HG03558 (cell line): ENCODE results near the gene MRPL43.
"Not testable (repeated sequence)": the region's sequence is repeated elsewhere in the genome, so short reads cannot be mapped to it uniquely, and the experiment has no call there.

Experiments used
- ATAC-seq: cut with Tn5 transposase; IDR thresholded peaks from one replicate; pipeline ENCODE4 v1.9.1; 2021; ENCODE audit warnings: moderate number of reproducible peaks; ENCODE audit not compliant: unreplicated experiment; ENCODE audit errors: extremely low read depth

Gene MRPL43

GRCh38 chr10:100984672-100985177 lies 2.6 kb downstream of the MRPL43 start:
- ATAC-seq = no peak

DNA sequence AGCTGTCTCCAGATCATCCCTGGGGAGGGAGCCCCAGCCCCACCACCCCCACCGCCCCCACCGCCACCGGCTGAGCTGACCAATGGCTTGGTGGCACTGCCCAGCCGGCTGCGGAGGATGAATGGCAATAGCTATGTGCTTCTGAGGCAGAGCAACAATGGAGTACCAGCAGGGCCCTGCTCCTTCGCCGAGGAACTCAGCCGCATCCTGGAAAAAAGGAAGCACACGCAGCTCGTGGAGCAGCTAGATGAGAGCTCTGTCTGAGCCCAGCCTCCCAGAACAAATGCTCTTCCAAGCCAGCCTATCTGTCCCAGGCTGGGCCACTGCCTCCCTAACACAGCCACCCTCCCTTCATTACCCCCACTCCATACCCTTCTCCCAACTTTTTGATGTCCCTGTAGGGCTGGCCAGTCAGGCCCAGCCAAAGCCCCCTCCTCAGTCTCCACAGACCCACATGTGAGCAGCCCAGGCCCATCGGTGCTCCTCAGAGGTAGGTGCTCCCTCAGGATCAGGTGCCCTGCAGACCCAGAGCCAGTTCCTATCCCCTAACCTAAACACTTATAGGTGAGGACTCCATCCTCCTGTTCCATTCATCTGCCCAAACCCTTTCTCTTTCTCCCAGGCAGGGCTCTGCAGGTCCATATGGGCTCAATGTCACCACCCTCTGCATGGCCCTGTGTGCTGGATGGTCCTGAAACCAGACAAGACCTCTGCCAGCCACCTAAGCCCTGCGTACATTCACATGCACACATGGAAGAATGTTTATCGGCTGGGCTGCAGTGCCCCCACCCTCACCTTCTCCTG lies 3.2 kb downstream of the MRPL43 start:
- no peak for ATAC-seq

GRCh38 chr10:100982916-100983830 lies 4.1 kb downstream of the MRPL43 start:
- no peak for ATAC-seq

DNA sequence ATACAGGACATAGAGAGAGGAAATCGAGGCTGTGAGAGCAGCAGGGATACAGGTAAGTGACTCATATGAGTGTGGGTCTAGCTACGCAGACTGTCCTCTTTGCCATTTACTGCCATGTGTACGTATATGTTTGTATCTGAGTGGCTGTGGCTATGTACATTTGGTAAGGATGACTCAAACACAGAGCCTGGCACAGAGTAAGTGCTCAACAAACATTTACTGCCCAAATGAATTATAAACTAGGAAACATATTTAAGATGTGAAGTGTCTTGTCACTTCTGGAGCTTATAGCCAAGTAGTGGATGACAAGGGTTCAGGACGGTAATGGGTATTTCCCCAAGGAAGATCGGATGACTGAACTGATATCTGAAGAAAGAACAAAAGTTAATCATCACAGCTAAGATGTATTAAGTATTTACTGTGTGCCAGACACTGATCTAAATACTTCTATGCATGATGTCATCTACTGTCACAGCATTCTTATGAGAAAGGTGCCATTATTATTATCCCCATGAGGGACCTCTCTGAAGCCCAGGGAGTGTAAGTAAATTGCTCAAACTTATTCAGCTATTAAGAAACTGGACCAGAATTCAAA lies 6.0 kb downstream of the MRPL43 start:
- ATAC-seq = no peak

DNA sequence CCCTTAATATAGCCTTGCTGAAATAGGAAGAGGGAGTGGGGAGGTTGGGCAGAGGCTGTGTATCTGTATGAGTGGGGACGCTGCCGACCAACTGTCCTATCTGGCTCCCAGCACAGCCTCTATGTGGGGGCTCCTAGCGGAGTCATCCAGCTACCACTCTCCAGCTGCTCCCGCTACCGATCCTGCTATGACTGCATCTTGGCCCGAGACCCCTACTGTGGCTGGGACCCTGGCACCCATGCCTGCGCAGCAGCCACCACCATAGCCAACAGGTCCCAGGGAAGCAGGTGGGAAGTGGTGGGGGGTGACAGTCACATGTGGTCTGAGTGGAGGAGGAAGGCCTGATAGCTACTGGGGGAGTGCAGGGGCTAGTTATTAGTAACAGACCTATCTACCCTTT lies 6.6 kb downstream of the MRPL43 start:
- no peak for ATAC-seq

DNA sequence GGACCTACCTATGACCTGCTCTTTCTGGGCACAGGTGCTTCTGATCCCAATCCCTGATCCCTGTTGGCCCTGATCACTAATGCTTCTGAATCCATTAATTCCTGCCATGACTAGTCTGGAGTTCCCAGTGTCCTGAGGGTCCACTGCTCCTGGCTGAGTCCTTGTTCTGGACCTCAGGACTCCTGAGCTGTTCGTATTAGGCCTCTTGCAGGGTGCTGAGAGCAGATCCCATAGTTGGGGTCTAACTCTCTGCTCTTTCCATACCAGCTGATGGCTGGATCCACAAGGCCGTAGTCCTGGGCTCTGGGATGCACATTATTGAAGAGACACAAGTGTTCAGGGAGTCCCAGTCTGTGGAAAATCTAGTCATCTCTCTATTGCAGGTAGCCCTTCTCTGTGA lies 7.0 kb downstream of the MRPL43 start:
- ATAC-seq = no peak

GRCh38 chr10:100979791-100980272 lies 7.5 kb downstream of the MRPL43 start:
- ATAC-seq = no peak

- ATAC-seq = no peak
These were observed 8.4 kb downstream of the MRPL43 start for GRCh38 chr10:100978901-100979195.

DNA sequence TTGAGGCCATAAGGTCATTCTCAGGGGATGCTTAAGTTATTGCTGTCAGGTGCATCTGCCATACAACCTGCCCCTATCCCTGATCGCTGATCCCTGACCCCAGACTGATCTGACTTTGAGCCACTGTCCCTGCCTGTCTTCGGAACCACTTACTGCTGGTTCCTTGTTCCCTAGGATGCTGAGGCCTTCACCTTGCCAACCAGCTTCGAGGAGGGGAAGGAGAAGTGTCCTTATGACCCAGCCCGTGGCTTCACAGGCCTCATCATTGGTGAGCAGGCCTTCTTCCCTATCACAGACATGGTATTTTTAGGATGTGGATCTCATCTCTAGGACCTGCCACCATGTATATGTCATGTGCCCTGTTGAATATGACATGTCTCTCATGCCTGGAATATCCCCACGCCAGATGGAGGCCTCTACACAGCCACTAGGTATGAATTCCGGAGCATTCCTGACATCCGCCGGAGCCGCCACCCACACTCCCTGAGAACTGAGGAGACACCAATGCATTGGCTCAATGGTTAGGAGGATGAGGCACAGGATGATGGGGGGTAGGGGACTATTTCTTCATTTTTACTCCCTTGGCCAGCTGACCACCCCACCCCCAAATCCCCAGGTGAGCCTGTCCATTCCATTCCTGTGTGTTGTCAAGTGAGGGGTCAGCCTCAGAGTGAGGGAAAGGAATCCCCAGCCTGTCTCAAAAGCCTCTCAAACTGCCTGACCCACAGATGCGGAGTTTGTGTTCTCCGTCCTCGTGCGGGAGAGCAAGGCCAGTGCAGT lies 9.0 kb downstream of the MRPL43 start:
- ATAC-seq = no peak

DNA sequence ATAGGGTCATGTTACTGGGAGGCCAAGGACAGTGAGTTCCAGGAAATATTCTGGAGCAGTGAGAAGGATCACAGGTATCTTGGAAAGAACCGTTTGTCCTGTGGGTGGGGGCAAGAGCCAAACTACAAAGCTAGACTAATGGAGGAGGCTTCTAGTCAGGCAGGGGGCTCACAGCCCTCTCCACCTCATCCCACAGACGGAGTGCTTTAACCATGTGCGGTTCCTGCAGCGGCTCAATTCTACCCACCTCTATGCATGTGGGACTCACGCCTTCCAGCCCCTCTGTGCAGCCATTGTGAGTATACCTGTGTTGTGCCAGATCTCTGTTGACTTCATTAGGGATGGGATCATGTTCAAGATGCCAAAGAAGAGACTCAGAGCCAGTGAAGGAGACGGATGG lies 9.9 kb downstream of the MRPL43 start:
- no peak for ATAC-seq

- ATAC-seq = no peak
These were observed 10.4 kb downstream of the MRPL43 start for GRCh38 chr10:100976906-100977305.

DNA sequence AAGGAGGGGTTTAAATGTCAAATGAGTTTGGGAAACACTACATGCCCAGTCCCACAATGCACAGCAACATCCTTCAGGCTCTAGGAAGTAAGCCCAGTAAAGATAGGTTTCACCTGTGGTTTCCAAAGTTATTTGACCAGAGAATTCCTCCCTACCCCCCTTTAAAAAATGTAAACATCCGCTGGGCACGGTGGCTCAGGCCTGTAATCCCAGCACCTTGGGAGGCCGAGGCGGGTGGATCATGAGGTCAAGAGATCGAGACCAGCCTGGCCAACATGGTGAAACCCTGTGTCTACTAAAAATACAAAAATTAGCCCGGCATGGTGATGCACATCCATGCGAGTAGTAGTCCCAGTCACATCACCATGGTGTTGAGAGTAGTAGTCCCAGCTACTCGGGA lies 11.9 kb downstream of the MRPL43 start:
- not testable (repeated sequence) for ATAC-seq

DNA sequence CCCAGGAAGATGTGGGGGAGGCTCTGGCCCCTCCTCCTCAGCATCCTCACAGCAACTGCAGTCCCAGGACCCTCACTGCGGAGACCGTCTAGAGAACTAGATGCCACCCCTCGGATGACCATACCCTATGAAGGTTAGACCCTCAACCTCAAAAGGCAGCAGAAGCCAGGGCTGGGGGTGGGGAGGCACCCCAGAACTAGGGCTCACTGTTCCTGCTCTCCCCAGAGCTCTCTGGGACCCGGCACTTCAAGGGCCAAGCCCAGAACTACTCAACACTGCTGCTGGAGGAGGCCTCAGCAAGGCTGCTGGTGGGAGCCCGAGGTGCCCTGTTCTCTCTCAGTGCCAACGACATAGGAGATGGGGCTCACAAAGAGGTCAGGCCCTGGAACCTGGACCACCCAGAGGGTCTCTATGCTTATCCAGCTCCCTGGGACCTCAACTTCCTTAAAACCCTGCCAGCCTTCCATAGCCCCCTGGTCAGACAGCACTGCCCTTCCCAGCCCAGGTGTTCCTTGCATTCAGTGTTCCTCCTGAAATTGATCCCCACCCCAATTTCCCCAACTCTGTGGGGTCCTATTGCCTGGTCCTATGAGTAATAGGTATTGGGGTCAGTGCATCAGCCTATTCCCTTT lies 14.3 kb downstream of the MRPL43 start:
- ATAC-seq = no peak

DNA sequence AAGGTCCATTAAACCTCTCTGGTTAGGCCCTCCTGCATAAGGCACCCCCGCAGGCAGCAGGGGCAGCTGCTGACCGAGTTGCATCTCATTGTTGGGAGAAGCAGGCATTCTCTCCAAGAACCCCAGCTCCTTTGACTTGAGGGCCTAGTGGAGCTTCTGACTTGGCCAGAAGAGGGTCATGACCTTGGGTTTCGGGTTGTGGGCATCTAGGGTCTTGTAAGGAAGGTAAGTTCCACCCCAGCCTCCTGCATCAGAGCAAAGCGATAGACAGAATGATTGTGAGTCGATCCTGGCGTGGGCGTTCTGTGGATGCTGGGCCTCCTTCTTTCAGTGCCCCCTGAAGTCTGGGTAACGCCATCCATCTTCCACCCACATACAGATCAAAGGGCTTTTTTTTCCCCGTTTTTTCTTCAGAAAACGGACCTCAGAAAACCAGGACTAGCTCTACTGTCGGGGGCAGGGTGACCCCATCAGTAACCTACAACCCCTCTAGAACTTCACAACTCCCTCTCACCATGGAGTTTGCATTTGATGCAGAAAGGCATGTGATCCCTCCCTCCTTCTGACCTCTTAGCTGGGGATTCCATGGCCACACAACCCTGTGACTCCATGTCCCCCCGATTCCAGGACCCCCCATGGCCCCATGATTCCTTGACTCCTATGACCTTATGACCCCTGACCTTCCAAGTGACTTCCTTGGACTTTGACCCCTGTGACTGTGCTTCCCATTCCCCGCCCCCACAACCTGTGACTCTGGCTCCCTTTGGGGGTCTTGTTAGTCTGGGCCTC lies 15.0 kb downstream of the MRPL43 start:
- ATAC-seq = no peak

DNA sequence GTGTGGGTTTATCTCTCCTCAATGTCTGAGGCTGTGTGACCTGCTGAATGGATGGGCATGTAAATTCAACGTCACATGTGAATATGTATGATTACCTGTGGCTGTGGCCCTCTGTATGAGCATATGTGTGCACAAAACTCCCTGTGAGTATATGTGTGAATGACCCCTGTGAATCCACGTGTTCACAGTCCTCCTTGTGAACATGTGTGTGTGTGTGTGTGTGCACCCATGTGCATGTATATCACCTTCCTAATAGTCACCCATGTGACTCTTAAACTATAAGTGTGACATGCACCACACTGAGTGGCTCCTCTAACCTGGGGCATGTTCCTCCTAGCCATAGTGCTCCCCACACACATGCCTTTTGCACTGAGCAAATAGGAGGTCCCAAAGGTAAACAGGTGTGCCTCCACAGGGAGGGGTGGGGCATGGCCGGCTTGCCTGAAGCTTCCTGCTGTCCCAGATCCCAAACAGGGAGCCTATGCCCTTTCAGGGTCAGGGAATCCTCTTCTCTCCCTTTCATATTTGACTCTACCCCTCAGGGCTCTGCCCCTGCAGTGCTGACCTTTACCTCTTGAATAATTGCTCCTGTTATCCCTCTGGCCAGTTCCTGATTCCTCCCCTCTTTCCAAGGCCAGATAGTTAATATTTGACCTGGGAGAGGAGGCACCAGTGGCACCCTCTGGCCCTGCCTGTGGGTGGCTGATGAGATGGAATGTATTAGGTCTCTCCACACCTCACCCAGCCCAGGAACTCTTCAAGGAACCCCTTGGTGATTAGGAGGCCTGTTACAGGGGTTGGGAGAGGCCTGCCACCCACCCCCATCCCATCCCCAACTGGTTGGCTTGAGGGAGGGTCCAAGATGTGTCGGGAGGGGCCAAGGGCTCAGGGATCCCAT lies 16.1 kb downstream of the MRPL43 start:
- ATAC-seq = no peak

DNA sequence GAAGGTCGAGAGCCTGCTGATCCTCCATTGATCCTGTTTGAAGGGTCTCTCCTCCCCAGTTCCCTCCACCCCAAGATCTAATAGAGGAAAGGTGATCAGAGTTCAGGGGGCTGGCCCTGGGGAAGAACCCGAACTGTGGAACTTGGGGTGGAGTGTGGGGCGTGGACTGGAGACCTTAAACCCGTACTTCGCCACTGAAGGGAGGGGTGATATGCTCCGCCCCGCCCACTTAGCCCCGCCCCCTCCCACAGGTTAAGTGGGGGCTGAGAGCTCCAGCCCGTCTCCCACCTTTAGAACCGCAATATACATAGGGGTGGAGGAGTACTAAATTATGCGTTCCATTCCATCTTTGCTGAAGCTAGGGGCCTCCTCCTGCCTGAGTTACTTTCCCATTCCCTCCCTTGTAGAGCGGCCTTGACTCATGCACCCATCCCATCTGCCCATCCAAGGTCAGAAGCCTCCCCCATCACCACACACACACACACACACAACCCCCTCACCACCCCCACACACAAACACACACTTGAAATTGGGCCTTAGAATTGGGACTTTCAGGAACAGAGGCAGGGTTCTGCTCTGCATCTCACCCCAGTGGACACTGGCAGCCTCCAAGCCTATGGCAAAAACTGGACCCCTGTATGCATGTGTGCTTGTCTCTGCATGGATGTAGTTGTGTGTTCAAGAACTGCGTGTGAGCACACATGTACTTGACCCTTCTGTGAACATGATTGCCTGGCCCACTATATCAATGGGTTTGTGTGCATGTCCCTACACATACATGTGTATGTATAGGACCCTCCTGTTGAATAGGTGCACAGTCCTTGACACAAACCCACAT lies 17.0 kb downstream of the MRPL43 start:
- no peak for ATAC-seq
